Hepatocyte (in vitro differentiated cells): ENCODE measurements around the gene STAC2. TPM values are rescaled to one million over a fixed set of nuclear protein-coding genes. Genes with fewer than 3 reads are reported as not detected.

ENCODE experiments used
- DNase-seq: peaks from one replicate; pipeline ENCODE4 v3.0.0-alpha.2; 2016; ENCODE audit warnings: low spot score
- H2AFZ ChIP-seq: fragments of 200-600 bp; sonication (generic); 2 replicates; pipeline ENCODE4 v1.6.0; 2016; ENCODE audit warnings: antibody characterized with exemption, mild to moderate bottlenecking
- H3K27ac ChIP-seq: fragments of 200-600 bp; sonication (generic); 2 replicates; pipeline ENCODE4 v1.5.1; 2016; ENCODE audit warnings: mild to moderate bottlenecking
- H3K27me3 ChIP-seq: fragments of 200-600 bp; sonication (generic); 2 replicates; pipeline ENCODE4 v1.6.1; 2016
- H3K36me3 ChIP-seq: fragments of 200-600 bp; sonication (generic); replicated peaks from 2 replicates; pipeline ENCODE4 v1.5.1; 2016; ENCODE audit warnings: low read depth; ENCODE audit not compliant: insufficient read depth
- H3K4me1 ChIP-seq: fragments of 200-600 bp; sonication (generic); 2 replicates; pipeline ENCODE4 v1.5.1; 2016; ENCODE audit warnings: mild to moderate bottlenecking, moderate library complexity; ENCODE audit not compliant: insufficient read depth
- H3K4me2 ChIP-seq: fragments of 200-600 bp; sonication (generic); 2 replicates; pipeline ENCODE4 v1.6.0; 2016
- H3K4me3 ChIP-seq: fragments of 200-600 bp; sonication (generic); 2 replicates; pipeline ENCODE4 v1.5.1; 2016; ENCODE audit warnings: mild to moderate bottlenecking
- H3K79me2 ChIP-seq: fragments of 200-600 bp; sonication (generic); 2 replicates; pipeline ENCODE4 v1.6.0; 2017; ENCODE audit warnings: mild to moderate bottlenecking
- H3K9me2 ChIP-seq: fragments of 200-600 bp; sonication (generic); replicated peaks from 2 replicates; pipeline ENCODE4 v1.6.0; 2017; ENCODE audit warnings: mild to moderate bottlenecking; ENCODE audit not compliant: insufficient read depth
- H3K9me3 ChIP-seq: fragments of 200-600 bp; sonication (generic); 2 replicates; pipeline ENCODE4 v1.5.1; 2016; ENCODE audit warnings: low read depth, mild to moderate bottlenecking
- H4K20me1 ChIP-seq: fragments of 200-600 bp; sonication (generic); 2 replicates; pipeline ENCODE4 v1.6.0; 2016; ENCODE audit warnings: mild to moderate bottlenecking; ENCODE audit not compliant: insufficient read depth, poor library complexity, severe bottlenecking
- EZH2 ChIP-seq: fragments of 200-600 bp; sonication (generic); IDR thresholded peaks from 2 replicates; pipeline ENCODE4 v1.6.1; 2016; ENCODE audit warnings: antibody characterized with exemption, mild to moderate bottlenecking, borderline replicate concordance
- EZH2phosphoT487 ChIP-seq: fragments of 200-600 bp; sonication (generic); IDR thresholded peaks from one replicate; pipeline ENCODE4 v1.6.1; 2018; ENCODE audit warnings: antibody characterized with exemption, mild to moderate bottlenecking, low read depth, moderate library complexity; ENCODE audit not compliant: unreplicated experiment, severe bottlenecking
- WGBS: methylation state at CpG from one replicate; pipeline ENCODE4 v1.1.6; 2016; ENCODE audit warnings: low lambda C conversion rate; ENCODE audit errors: missing lambda C conversion rate; 5-methylcytosine and 5-hydroxymethylcytosine counted together
- polyA plus RNA-seq: library from polyadenylated mRNA; unstranded; fragments of >200 nt; fragmentation: Nextera tagmentation; extraction: Ambion mirVana; gene quantifications from 2 replicates; pipeline ENCODE4 v1.2.1, GENCODE V29; 2016
- total RNA-seq: library from RNA; depleted of rRNA; stranded (reverse); fragments of >200 nt; gene quantifications from 2 replicates; pipeline ENCODE4 v1.2.3, GENCODE V29; 2014
- TF ChIP-seq, protein P1 (sequence below): fragments of 200-600 bp; sonication (generic); IDR thresholded peaks from 2 replicates; pipeline ENCODE4 v1.5.1; 2016; ENCODE audit warnings: antibody characterized with exemption, mild to moderate bottlenecking; ENCODE audit not compliant: poor library complexity

The STAC2 gene
- total and polyA plus RNA-seq, 2 experiments from 2014 or later, result 0.31 TPM; not detected in 1

DNA sequence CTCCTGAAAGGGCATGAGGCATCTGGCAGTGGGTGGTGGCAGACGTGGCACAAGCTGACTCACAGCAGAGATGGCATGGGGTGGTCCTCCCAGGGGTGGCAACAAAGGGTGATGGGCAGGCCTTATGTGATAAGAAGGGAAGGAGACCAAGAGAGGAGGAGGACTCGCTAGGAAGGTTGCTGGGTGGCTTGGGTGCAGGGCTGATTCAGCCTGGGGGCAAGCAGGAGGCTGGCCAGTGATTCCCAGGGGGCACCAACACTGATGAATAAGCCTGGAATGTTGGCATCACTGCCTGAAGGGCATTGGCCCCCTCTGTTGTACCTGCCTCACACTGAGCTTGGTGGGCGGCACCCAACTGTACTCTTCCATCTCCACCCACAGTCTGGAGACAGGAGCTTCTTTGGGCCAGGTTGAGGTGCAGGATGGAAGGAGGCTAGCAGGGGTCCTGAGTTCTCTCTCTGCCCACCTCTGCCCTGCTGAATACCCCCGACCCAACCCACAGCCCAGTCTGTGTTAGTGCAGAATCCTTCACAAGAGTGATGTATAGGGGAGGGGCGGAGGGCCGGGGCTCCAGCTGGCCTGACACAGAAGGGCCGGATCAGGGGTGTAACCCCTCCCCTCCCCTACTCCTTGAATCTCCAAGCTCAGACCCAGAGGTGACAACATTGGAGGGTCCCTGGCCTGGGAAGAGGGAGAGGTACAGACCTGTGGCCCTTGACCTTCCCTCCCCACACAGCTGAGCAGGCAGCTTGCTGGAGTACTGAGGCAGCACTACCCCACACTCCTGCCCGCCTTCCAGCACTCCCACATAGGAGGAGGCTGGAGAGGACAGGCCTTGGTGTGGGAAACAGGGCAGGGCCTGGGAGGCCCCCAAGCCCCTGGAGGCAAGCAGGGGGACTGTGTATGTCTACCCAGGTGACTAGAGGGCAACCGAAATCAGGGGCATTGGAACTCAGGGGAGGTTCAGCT is 2.6 kb downstream of the STAC2 start:
- DNase-seq, result no peak
- H3K4me1 ChIP-seq, result peaks cover 10% of the 10 kb centered on the region
- H3K9me3 ChIP-seq, result no peaks in the 10 kb centered on the region
- H3K27me3 ChIP-seq, result peaks cover 69% of the 10 kb centered on the region
- H3K4me2 ChIP-seq, result no peak overlapping the region
- H2AFZ ChIP-seq, result no peak overlapping the region
- no peaks in the 10 kb centered on the region for H3K9me2 ChIP-seq
- TF ChIP-seq EZH2phosphoT487 (no peak), EZH2 (no peak)
- TF ChIP-seq, protein P1, sequence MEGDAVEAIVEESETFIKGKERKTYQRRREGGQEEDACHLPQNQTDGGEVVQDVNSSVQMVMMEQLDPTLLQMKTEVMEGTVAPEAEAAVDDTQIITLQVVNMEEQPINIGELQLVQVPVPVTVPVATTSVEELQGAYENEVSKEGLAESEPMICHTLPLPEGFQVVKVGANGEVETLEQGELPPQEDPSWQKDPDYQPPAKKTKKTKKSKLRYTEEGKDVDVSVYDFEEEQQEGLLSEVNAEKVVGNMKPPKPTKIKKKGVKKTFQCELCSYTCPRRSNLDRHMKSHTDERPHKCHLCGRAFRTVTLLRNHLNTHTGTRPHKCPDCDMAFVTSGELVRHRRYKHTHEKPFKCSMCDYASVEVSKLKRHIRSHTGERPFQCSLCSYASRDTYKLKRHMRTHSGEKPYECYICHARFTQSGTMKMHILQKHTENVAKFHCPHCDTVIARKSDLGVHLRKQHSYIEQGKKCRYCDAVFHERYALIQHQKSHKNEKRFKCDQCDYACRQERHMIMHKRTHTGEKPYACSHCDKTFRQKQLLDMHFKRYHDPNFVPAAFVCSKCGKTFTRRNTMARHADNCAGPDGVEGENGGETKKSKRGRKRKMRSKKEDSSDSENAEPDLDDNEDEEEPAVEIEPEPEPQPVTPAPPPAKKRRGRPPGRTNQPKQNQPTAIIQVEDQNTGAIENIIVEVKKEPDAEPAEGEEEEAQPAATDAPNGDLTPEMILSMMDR, result no peak
- no peaks in the 10 kb centered on the region for H3K79me2 ChIP-seq
- no peaks in the 10 kb centered on the region for H3K36me3 ChIP-seq
- no peak overlapping the region for H3K27ac ChIP-seq
- WGBS, result 74% methylated on average over 9 of the region's 9 CpGs
- H3K4me3 ChIP-seq, result no peak overlapping the region
- H4K20me1 ChIP-seq, result no peaks in the 10 kb centered on the region

DNA sequence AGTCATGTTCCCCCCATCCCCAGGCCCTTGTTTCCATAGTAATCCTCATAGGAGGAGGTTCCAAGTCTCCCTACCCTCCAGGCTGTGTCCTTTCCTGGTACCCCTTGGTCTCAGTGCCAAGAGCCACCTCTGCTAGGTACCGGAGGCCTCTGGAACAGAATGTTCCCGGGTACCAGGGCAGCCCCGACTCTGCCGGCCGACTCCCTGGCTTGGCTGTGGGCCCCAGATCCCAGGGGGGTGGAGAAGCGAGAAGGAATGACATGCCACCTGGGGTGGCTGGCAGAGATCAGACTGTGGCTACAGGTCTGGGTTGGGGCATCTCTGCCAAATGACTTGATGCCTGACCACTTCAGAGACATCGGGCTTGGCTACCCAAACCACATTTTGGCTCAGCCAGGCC is 3.6 kb downstream of the STAC2 start:
- H3K4me2 ChIP-seq, result no peak overlapping the region
- WGBS, result 97% methylated on average over 7 of the region's 7 CpGs
- no peaks in the 10 kb centered on the region for H4K20me1 ChIP-seq
- H3K79me2 ChIP-seq, result no peaks in the 10 kb centered on the region
- H2AFZ ChIP-seq, result no peak overlapping the region
- no peak overlapping the region for H3K27ac ChIP-seq
- H3K27me3 ChIP-seq, result peaks cover 75% of the 10 kb centered on the region
- H3K4me3 ChIP-seq, result no peak overlapping the region
- H3K9me3 ChIP-seq, result no peaks in the 10 kb centered on the region
- no peak for DNase-seq
- H3K36me3 ChIP-seq, result no peaks in the 10 kb centered on the region
- TF ChIP-seq EZH2phosphoT487 (no peak), EZH2 (no peak)
- TF ChIP-seq, protein P1, result no peak
- no peaks in the 10 kb centered on the region for H3K9me2 ChIP-seq
- peaks cover 10% of the 10 kb centered on the region for H3K4me1 ChIP-seq

- H4K20me1 ChIP-seq, result no peaks in the 10 kb centered on the region
- no peak overlapping the region for H2AFZ ChIP-seq
- H3K79me2 ChIP-seq, result no peaks in the 10 kb centered on the region
- DNase-seq, result no peak
- no peaks in the 10 kb centered on the region for H3K36me3 ChIP-seq
- H3K9me3 ChIP-seq, result no peaks in the 10 kb centered on the region
- no peak for TF ChIP-seq EZH2
- TF ChIP-seq, protein P1, result no peak
- TF ChIP-seq EZH2phosphoT487, result no peak
- H3K27me3 ChIP-seq, result peaks cover 77% of the 10 kb centered on the region
- H3K4me3 ChIP-seq, result no peak overlapping the region
- H3K4me2 ChIP-seq, result no peak overlapping the region
- peaks cover 10% of the 10 kb centered on the region for H3K4me1 ChIP-seq
- H3K9me2 ChIP-seq, result no peaks in the 10 kb centered on the region
- H3K27ac ChIP-seq, result no peak overlapping the region
- WGBS, result 88% methylated on average over 6 of the region's 6 CpGs
Measured at GRCh38 chr17:39221572-39221971, 4.2 kb downstream of the STAC2 start.
